Ovary (tissue), 10 donors: ENCODE measurements around the gene WDR43. TPM values are rescaled to one million over a fixed set of nuclear protein-coding genes. Genes with fewer than 3 reads are reported as not detected.

Experiments used
- DNase-seq, 5 donors: peaks; one replicate each; pipeline ENCODE4 v3.0.0-alpha.2; 2019 to 2020
- H3K27ac ChIP-seq, 2 donors: fragments of 200-600 bp; one replicate each; pipeline versions ENCODE4 v1.5.1 to v1.8.0; 2019 to 2022
- H3K27me3 ChIP-seq: fragments of 200-600 bp; one replicate; pipeline ENCODE4 v1.8.0; 2022
- H3K36me3 ChIP-seq: fragments of 200-600 bp; sonication (generic); one replicate; pipeline ENCODE4 v1.5.1; 2019
- H3K4me1 ChIP-seq: one replicate; pipeline ENCODE4 v1.8.1; 2013; ENCODE audit warnings: mild to moderate bottlenecking, moderate library complexity; ENCODE audit not compliant: insufficient read depth
- H3K4me3 ChIP-seq: fragments of 200-600 bp; sonication (generic); one replicate; pipeline ENCODE4 v1.5.1; 2017
- H3K9me3 ChIP-seq, 2 donors: fragments of 200-600 bp in 1 of 2; sonication (generic) in 1 of 2; one replicate each; pipeline versions ENCODE4 v1.5.1 to v1.8.1; 2013 to 2019; ENCODE audit warnings: mild to moderate bottlenecking in 1 of 2, moderate library complexity in 1 of 2
- EP300 ChIP-seq: sonication (generic); formaldehyde crosslinking; IDR thresholded peaks from one replicate; pipeline ENCODE4 v1.6.1; 2017; ENCODE audit warnings: antibody characterized with exemption
- POLR2A ChIP-seq: fragments of 450-650 bp; IDR thresholded peaks from one replicate; pipeline ENCODE4 v1.6.1; 2017; ENCODE audit warnings: antibody characterized with exemption, mild to moderate bottlenecking, moderate library complexity
- WGBS, 3 donors: extraction: QIAGEN DNeasy Blood & Tissue Kit in 1 of 3; methylation state at CpG; one replicate each; pipeline versions ENCODE4 v1.1.5 to v1.1.7; 2013 to 2017; 5-methylcytosine and 5-hydroxymethylcytosine counted together
- intact Hi-C, 4 donors: fragments of 100-400 bp; cut with DNase I; formaldehyde crosslinking; loops; one replicate each; pipeline versions ENCODE4 v1.11.0 to v1.15.1; 2022 to 2023
- long read RNA-seq, 3 donors: library from polyadenylated mRNA in 2 of 3; unstranded in 2 of 3; transcript quantifications; one replicate each; pipeline ENCODE4 v2.0.0 and lab custom pipeline, GENCODE V29; 2021 to 2026
- polyA plus RNA-seq, 2 donors: library from polyadenylated mRNA; stranded (reverse); fragments of 200-250 nt in 1 of 2; fragments of 350-450 nt in 1 of 2; fragmentation: Illumina TruSeq in 1 of 2; extraction: RNeasy Lipid Tissue Mini Kit (QIAGEN cat#74804) in 1 of 2; gene quantifications; one replicate each; pipeline ENCODE4 v1.2.3, GENCODE V29; 2013 to 2014
- total RNA-seq, 7 donors: library from RNA; depleted of rRNA in 2 of 7; stranded (reverse); fragments of >200 nt in 2 of 7; fragmentation: NEBNext Ultra II Directional in 3 of 7; extraction: Animal tissue kit (Norgen Biotek cat#: 25700) in 3 of 7; gene quantifications; one replicate each; pipeline versions ENCODE4 v1.1.0 to v1.2.4, GENCODE V29; 2016 to 2023
- TF ChIP-seq, protein P1 (sequence below), 3 donors: fragments of 450-650 bp in 2 of 3; fragments of 200-600 bp in 1 of 3; IDR thresholded peaks; one replicate each; pipeline versions ENCODE4 v1.5.1 to v1.8.0; 2016 to 2022; ENCODE audit warnings: antibody characterized with exemption in 3 of 3, mild to moderate bottlenecking in 1 of 3
- donor health status: DM: no; HTN: no; CAD: no; lungs with moderate emphysema.
- donor health status: DM: no; HTN: no; CAD: no.
- donor health status: Bipolar disorder and iron deficiency.
- donor health status: DM: yes; HTN: yes; CAD: no.
- donor health status: DM: no; HTN: no; CAD: no.
- donor health status: DM: yes; HTN: yes; CAD: no.

Gene WDR43, protein sequence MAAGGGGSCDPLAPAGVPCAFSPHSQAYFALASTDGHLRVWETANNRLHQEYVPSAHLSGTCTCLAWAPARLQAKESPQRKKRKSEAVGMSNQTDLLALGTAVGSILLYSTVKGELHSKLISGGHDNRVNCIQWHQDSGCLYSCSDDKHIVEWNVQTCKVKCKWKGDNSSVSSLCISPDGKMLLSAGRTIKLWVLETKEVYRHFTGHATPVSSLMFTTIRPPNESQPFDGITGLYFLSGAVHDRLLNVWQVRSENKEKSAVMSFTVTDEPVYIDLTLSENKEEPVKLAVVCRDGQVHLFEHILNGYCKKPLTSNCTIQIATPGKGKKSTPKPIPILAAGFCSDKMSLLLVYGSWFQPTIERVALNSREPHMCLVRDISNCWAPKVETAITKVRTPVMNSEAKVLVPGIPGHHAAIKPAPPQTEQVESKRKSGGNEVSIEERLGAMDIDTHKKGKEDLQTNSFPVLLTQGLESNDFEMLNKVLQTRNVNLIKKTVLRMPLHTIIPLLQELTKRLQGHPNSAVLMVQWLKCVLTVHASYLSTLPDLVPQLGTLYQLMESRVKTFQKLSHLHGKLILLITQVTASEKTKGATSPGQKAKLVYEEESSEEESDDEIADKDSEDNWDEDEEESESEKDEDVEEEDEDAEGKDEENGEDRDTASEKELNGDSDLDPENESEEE
- total RNA-seq = 10 to 100 TPM; 29.0 to 63.5 (median 46.8) TPM
- 10 to 100 TPM; 14.0 to 29.0 TPM for polyA plus RNA-seq
- long read RNA-seq, donor 1, transcript WDR43-202 (18 exons, 3,533 nt) = major isoform, 72 of 119 reads
- long read RNA-seq, donor 1, partial matches to known transcripts = 27 of 119 reads
- long read RNA-seq, donor 1, other reads (novel, unspliced or antisense) = 20 of 119 reads
- long read RNA-seq, donor 2, transcript WDR43-202 (18 exons, 3,533 nt) = major isoform, 12 of 31 reads
- long read RNA-seq, donor 2, partial matches to known transcripts = 19 of 31 reads
- long read RNA-seq, donor 2, other reads (novel, unspliced or antisense) = 0 of 31 reads
- long read RNA-seq, donor 3, transcript WDR43-202 (18 exons, 3,533 nt) = major isoform, 27 of 34 reads
- long read RNA-seq, donor 3, partial matches to known transcripts = 1 of 34 reads
- long read RNA-seq, donor 3, other reads (novel, unspliced or antisense) = 6 of 34 reads

DNA sequence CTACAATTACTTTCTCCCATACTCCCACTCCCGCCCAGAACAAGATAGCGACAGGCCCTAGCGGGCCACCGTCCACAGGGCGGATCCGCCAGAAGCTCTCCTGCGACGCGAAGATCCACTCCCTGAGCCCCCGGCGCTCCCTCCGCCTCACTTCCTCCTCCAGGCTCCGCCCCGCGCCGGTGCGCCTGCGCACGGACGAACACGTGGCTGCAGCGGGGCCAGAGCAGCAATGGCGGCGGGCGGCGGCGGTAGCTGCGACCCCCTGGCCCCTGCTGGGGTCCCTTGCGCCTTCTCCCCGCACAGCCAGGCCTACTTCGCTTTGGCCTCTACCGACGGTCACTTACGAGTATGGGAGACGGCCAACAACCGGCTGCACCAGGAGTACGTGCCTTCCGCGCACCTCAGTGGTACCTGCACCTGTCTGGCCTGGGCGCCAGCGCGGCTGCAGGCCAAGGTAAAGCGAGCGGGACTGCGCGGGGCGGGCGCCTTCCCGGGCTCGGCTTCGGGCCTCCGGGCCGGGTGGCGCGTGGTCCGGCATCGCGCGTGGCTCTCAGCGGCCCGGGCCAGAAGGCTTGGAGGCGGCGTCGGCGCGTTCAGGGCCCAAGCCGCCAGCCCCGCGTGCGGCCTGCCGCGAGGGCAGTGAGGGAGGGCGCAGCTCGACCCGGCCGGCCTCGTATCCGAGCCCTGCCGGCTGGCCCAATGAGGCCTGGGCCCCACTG is at the start of gene WDR43:
Gene WDR43, plus strand, starts transcription at position 198 of the 719 bp plus-strand sequence. Its CDS starts 32 bp downstream, at position 230.
- intact Hi-C loops = no loop called here
- WGBS, 3 donors = 0 to 1% (median 1%) methylated on average over 46 to 79 of the region's 79 CpGs
- H3K4me3 ChIP-seq = peak within 1 kb of the TSS; percentile 98
- H3K27ac ChIP-seq = peak within 1 kb of the TSS; percentile 62 to 75
- H3K27me3 ChIP-seq = no peaks in the 10 kb centered on the region
- TF ChIP-seq POLR2A (peak; percentile 69), EP300 (no peak)
- TF ChIP-seq, protein P1, sequence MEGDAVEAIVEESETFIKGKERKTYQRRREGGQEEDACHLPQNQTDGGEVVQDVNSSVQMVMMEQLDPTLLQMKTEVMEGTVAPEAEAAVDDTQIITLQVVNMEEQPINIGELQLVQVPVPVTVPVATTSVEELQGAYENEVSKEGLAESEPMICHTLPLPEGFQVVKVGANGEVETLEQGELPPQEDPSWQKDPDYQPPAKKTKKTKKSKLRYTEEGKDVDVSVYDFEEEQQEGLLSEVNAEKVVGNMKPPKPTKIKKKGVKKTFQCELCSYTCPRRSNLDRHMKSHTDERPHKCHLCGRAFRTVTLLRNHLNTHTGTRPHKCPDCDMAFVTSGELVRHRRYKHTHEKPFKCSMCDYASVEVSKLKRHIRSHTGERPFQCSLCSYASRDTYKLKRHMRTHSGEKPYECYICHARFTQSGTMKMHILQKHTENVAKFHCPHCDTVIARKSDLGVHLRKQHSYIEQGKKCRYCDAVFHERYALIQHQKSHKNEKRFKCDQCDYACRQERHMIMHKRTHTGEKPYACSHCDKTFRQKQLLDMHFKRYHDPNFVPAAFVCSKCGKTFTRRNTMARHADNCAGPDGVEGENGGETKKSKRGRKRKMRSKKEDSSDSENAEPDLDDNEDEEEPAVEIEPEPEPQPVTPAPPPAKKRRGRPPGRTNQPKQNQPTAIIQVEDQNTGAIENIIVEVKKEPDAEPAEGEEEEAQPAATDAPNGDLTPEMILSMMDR (IDR thresholded peaks at IDR 0.05) = peak in 1 of 3 donors; percentile 35
- DNase-seq = peak; percentile 95 to 98 (median 97)
- H3K4me1 ChIP-seq = peaks cover 4% of the 10 kb centered on the region
- no peaks in the 10 kb centered on the region for H3K36me3 ChIP-seq
- no peaks in the 10 kb centered on the region for H3K9me3 ChIP-seq

DNA sequence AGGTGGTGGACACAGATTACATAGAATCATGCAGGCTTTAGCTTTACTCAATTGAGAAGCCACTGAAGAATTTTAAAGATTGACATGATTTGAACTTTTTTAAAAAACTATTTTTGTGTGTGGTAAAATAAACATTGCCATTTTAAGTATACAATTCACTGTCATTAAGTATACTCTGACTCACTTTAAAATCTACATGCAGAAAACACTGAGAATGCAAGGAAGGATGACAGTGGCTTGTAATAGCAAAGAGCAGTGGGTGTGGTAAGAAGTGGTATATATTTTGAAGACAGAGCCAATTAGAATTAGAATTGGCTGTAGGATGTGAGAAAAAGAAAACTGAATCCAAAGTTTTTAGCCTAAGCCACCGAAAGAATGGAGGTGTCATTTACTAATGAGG is 39.3 kb upstream of the WDR43 start:
- intact Hi-C loops = no loop called here
- H3K27ac ChIP-seq = no peak overlapping the region
- DNase-seq = no peak
- H3K27me3 ChIP-seq = no peaks in the 10 kb centered on the region
- H3K4me1 ChIP-seq = no peaks in the 10 kb centered on the region
- WGBS, 3 donors = 88 to 96% (median 91%) methylated on average over 1 of the region's 1 CpG
- no peak overlapping the region for H3K4me3 ChIP-seq
- no peaks in the 10 kb centered on the region for H3K36me3 ChIP-seq
- no peaks in the 10 kb centered on the region for H3K9me3 ChIP-seq
- no peak for TF ChIP-seq EP300
- TF ChIP-seq, protein P1 (IDR thresholded peaks at IDR 0.05) = no peak

DNA sequence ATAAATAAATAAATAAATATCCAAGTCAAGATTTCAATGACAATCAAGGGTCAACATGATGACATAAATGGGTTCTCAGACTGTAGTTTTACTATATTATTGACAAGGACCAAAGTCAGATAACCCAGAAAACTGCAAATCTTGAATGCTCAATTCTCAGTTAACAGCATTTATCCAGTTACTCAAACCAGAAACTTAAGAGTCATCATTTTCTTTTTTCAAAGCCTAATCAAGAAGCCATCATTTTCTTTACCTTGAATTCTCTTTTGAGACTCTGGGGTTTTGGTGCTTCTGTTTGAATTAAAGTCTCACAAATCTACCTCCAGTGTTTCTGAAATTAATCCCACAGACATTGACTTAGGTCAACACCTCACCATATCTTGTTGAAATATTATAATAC is 38.5 kb upstream of the WDR43 start:
- no peaks in the 10 kb centered on the region for H3K9me3 ChIP-seq
- no peak overlapping the region for H3K4me3 ChIP-seq
- no peak overlapping the region for H3K27ac ChIP-seq
- no peaks in the 10 kb centered on the region for H3K27me3 ChIP-seq
- intact Hi-C loops = no loop called here
- TF ChIP-seq EP300 (no peak), POLR2A (no peak)
- no peaks in the 10 kb centered on the region for H3K36me3 ChIP-seq
- DNase-seq = no peak
- H3K4me1 ChIP-seq = no peaks in the 10 kb centered on the region

DNA sequence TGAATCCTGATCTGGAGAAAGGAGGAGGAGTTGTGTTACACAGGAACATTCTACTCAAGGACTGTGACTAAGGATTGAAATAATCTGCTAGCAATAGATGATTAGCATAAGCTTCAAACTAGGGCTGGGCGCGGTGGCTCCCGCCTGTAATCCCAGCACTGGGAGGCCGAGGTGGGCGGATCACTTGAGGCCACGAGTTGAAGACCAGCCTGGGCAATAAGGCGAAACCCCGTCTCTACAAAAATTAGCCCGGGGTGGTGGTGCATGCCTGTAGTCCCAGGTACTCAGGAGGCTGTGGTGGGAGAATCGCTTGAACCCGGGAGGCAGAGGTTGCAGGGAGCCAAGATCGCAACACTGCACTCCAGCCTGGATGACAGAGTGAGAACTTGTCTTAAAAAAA is 25.9 kb upstream of the WDR43 start:
- H3K4me3 ChIP-seq = no peak overlapping the region
- H3K27me3 ChIP-seq = no peaks in the 10 kb centered on the region
- intact Hi-C loops = no loop called here

More for the DNA sequence above, 25.9 kb upstream of the WDR43 start:
- no peak for DNase-seq
- WGBS, 3 donors = 76 to 80% (median 77%) methylated on average over 12 of the region's 12 CpGs
- H3K9me3 ChIP-seq = no peaks in the 10 kb centered on the region
- H3K4me1 ChIP-seq = peaks cover 11% of the 10 kb centered on the region
- no peak overlapping the region for H3K27ac ChIP-seq
- TF ChIP-seq, protein P1 (IDR thresholded peaks at IDR 0.05) = no peak
- no peak for TF ChIP-seq POLR2A
- no peak for TF ChIP-seq EP300
- no peaks in the 10 kb centered on the region for H3K36me3 ChIP-seq
